HG02763 (cell line): Measurements from ENCODE around the gene NEURL4.

ENCODE experiments used
- ATAC-seq: cut with Tn5 transposase; IDR thresholded peaks from one replicate; pipeline ENCODE4 v1.9.1; 2021; ENCODE audit warnings: mild to moderate bottlenecking, moderate library complexity; ENCODE audit not compliant: unreplicated experiment

The NEURL4 gene

GRCh38 chr17:7281074-7281952 is 47.8 kb downstream of the NEURL4 start, which contains the start of gene SLC2A4:
TSS of gene SLC2A4 (plus strand) at chr17:7281718. CDS start at chr17:7281935, 217 bp downstream.
- ATAC-seq: peak; percentile 65

- peak; percentile 72 for ATAC-seq
Observed at GRCh38 chr17:7280519-7281073, 48.5 kb downstream of the NEURL4 start.

- ATAC-seq: no peak
Observed at GRCh38 chr17:7279448-7279847, 49.7 kb downstream of the NEURL4 start.

- no peak for ATAC-seq
Observed at GRCh38 chr17:7266784-7267183, 62.4 kb downstream of the NEURL4 start.
